Activated CD4-positive, CD25-positive, alpha-beta regulatory T cell treated with anti-CD3 and anti-CD28 coated beads, Interleukin-2, amount 50 U/mL, for 16 hours (primary cell): ENCODE measurements around the gene DENND1B.

Source experiments
- DNase-seq: peaks from one replicate; pipeline ENCODE4 v3.0.0-alpha.2; 2020; ENCODE audit warnings: low read depth, low spot score

The DENND1B gene

GRCh38 chr1:197683895-197684553 is 91.3 kb downstream of the DENND1B start:
- DNase-seq = no peak

GRCh38 chr1:197683280-197683679 is 92.0 kb downstream of the DENND1B start:
- DNase-seq = no peak

- no peak for DNase-seq
Observed at GRCh38 chr1:197680311-197680710, 95.0 kb downstream of the DENND1B start.

GRCh38 chr1:197677752-197678295 is 97.5 kb downstream of the DENND1B start:
- DNase-seq = no peak

GRCh38 chr1:197677313-197677712 is 98.0 kb downstream of the DENND1B start:
- DNase-seq = no peak

- DNase-seq = no peak
Observed at GRCh38 chr1:197675583-197676208, 99.6 kb downstream of the DENND1B start.

- DNase-seq = no peak
Observed at GRCh38 chr1:197674286-197674685, 101.0 kb downstream of the DENND1B start.

- no peak for DNase-seq
Observed at GRCh38 chr1:197673292-197673691, 102.0 kb downstream of the DENND1B start.

GRCh38 chr1:197672347-197672746 is 102.9 kb downstream of the DENND1B start:
- DNase-seq = no peak

- no peak for DNase-seq
Observed at GRCh38 chr1:197671920-197672319, 103.4 kb downstream of the DENND1B start.

GRCh38 chr1:197671140-197671539 is 104.1 kb downstream of the DENND1B start:
- no peak for DNase-seq

GRCh38 chr1:197666769-197667285 is 108.5 kb downstream of the DENND1B start:
- DNase-seq = no peak

GRCh38 chr1:197664391-197664790 is 110.9 kb downstream of the DENND1B start:
- no peak for DNase-seq

- no peak for DNase-seq
Observed at GRCh38 chr1:197663162-197663953, 111.9 kb downstream of the DENND1B start.

GRCh38 chr1:197660389-197660788 is 114.9 kb downstream of the DENND1B start:
- no peak for DNase-seq

GRCh38 chr1:197659171-197659570 is 116.1 kb downstream of the DENND1B start:
- no peak for DNase-seq

- DNase-seq = no peak
Observed at GRCh38 chr1:197649188-197649587, 126.1 kb downstream of the DENND1B start.

GRCh38 chr1:197638316-197638715 is 137.0 kb downstream of the DENND1B start:
- DNase-seq = no peak

- no peak for DNase-seq
Observed at GRCh38 chr1:197637406-197637805, 137.9 kb downstream of the DENND1B start.

GRCh38 chr1:197633447-197634078 is 141.7 kb downstream of the DENND1B start:
- no peak for DNase-seq

- DNase-seq = no peak
Observed at GRCh38 chr1:197632651-197633050, 142.6 kb downstream of the DENND1B start.

GRCh38 chr1:197632005-197632404 is 143.3 kb downstream of the DENND1B start:
- no peak for DNase-seq
